ENCODE results near the gene EPS15. TPM values are rescaled to one million over a fixed set of nuclear protein-coding genes. Genes with fewer than 3 reads are reported as not detected.

EPS15 gene
- polyA plus RNA-seq, 1 donor (not counting 4 experiments of a cell fraction or from before 2014, with no cell fraction given): 33.2 TPM

DNA sequence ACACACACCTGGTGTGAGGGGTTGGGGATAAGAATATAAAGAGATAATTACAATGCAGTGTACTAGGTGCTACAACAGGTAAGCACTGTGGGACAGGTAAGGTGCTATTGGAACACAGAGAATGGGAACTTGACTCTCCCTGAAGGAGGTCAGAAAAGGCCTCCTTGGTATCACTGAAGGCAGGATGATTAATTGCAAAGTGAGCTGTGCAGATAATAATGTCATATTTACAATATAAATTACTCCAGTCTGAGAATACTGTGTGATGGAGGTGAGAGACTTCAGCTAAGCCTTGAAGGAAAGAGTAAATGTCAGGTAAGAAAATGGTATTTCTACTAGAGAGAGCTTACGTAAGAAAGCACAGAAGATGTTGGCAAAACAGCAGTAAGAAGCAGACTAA is 91.6 kb downstream of the EPS15 start:
- FAIRE-seq (no peak), DNase-seq (ENCODE audit: low read depth, low spot score) (no peak)
- Histone ChIP-seq H3K27ac (ENCODE audit: control insufficient read depth, insufficient read depth, low read length) (no peak overlapping the region), H3K79me2 (ENCODE audit: control insufficient read depth, insufficient read depth, low read length) (no peaks in the 10 kb centered on the region), H3K9me1 (ENCODE audit: control insufficient read depth, extremely low read depth, insufficient read depth, low read length) (no peaks in the 10 kb centered on the region), H3K9ac (ENCODE audit: control insufficient read depth, extremely low read depth, insufficient read depth, low read length) (no peak overlapping the region), H2AFZ (ENCODE audit: control insufficient read depth, low read length) (no peak overlapping the region), H3K4me3 (ENCODE audit: control insufficient read depth in 2 of 3, extremely low read depth in 1 of 3, insufficient read depth in 2 of 3, low read depth in 1 of 3, low read length in 3 of 3) (no peak overlapping the region), H3K9me3 (ENCODE audit: control insufficient read depth, low read depth, low read length) (no peaks in the 10 kb centered on the region), H3K4me1 (ENCODE audit: control insufficient read depth, extremely low read depth, insufficient read depth, low read length) (peaks cover 2% of the 10 kb centered on the region), H3K36me3 (ENCODE audit: control insufficient read depth in 2 of 2, extremely low read depth in 1 of 2, insufficient read depth in 2 of 2, low read length in 2 of 2) (peaks cover 5 to 14% of the 10 kb centered on the region in 2 experiments), H4K20me1 (ENCODE audit: control insufficient read depth, extremely low read depth, insufficient read depth, low read length) (no peaks in the 10 kb centered on the region), H3K27me3 (ENCODE audit: control insufficient read depth, extremely low read depth, insufficient read depth, low read length) (no peaks in the 10 kb centered on the region), H3K4me2 (ENCODE audit: control insufficient read depth, extremely low read depth, insufficient read depth, low read depth, low read length) (no peak overlapping the region)
- dilution Hi-C loops (cut with MboI; ENCODE audit: extremely low pct_ligation_motif_present, low sequenced_read_pairs): no loop called here
- no peak for TF ChIP-seq EZH2 (IDR thresholded peaks at IDR 0.05; ENCODE audit: low read length)
- TF ChIP-seq, protein P1, sequence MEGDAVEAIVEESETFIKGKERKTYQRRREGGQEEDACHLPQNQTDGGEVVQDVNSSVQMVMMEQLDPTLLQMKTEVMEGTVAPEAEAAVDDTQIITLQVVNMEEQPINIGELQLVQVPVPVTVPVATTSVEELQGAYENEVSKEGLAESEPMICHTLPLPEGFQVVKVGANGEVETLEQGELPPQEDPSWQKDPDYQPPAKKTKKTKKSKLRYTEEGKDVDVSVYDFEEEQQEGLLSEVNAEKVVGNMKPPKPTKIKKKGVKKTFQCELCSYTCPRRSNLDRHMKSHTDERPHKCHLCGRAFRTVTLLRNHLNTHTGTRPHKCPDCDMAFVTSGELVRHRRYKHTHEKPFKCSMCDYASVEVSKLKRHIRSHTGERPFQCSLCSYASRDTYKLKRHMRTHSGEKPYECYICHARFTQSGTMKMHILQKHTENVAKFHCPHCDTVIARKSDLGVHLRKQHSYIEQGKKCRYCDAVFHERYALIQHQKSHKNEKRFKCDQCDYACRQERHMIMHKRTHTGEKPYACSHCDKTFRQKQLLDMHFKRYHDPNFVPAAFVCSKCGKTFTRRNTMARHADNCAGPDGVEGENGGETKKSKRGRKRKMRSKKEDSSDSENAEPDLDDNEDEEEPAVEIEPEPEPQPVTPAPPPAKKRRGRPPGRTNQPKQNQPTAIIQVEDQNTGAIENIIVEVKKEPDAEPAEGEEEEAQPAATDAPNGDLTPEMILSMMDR (optimal IDR thresholded peaks at IDR 0.05 in 1 of 3, IDR thresholded peaks at IDR 0.05 in 1 of 3, conservative IDR thresholded peaks at IDR 0.05 in 1 of 3; ENCODE audit: extremely low read depth in 1 of 3, insufficient read depth in 2 of 3, low read length in 3 of 3): no peak

- H3K9me1 ChIP-seq (ENCODE audit: control insufficient read depth, extremely low read depth, insufficient read depth, low read length): no peaks in the 10 kb centered on the region
- H3K79me2 ChIP-seq (ENCODE audit: control insufficient read depth, insufficient read depth, low read length): no peaks in the 10 kb centered on the region
- FAIRE-seq (no peak), DNase-seq (ENCODE audit: low read depth, low spot score) (no peak)
- no peak overlapping the region for H3K4me3 ChIP-seq (ENCODE audit: control insufficient read depth in 2 of 3, extremely low read depth in 1 of 3, insufficient read depth in 2 of 3, low read depth in 1 of 3, low read length in 3 of 3)
- H3K36me3 ChIP-seq (ENCODE audit: control insufficient read depth in 2 of 2, extremely low read depth in 1 of 2, insufficient read depth in 2 of 2, low read length in 2 of 2): peaks cover 5 to 17% of the 10 kb centered on the region in 2 experiments
- H3K4me1 ChIP-seq (ENCODE audit: control insufficient read depth, extremely low read depth, insufficient read depth, low read length): peaks cover 2% of the 10 kb centered on the region
- no peaks in the 10 kb centered on the region for H3K27me3 ChIP-seq (ENCODE audit: control insufficient read depth, extremely low read depth, insufficient read depth, low read length)
- no peak overlapping the region for H3K27ac ChIP-seq (ENCODE audit: control insufficient read depth, insufficient read depth, low read length)
- dilution Hi-C loops (cut with MboI; ENCODE audit: extremely low pct_ligation_motif_present, low sequenced_read_pairs): no loop called here
- no peak overlapping the region for H2AFZ ChIP-seq (ENCODE audit: control insufficient read depth, low read length)
- H4K20me1 ChIP-seq (ENCODE audit: control insufficient read depth, extremely low read depth, insufficient read depth, low read length): no peaks in the 10 kb centered on the region
- H3K9ac ChIP-seq (ENCODE audit: control insufficient read depth, extremely low read depth, insufficient read depth, low read length): no peak overlapping the region
- H3K4me2 ChIP-seq (ENCODE audit: control insufficient read depth, extremely low read depth, insufficient read depth, low read depth, low read length): no peak overlapping the region
- no peaks in the 10 kb centered on the region for H3K9me3 ChIP-seq (ENCODE audit: control insufficient read depth, low read depth, low read length)
- TF ChIP-seq, protein P1 (optimal IDR thresholded peaks at IDR 0.05 in 1 of 3, IDR thresholded peaks at IDR 0.05 in 1 of 3, conservative IDR thresholded peaks at IDR 0.05 in 1 of 3; ENCODE audit: extremely low read depth in 1 of 3, insufficient read depth in 2 of 3, low read length in 3 of 3): no peak
- TF ChIP-seq EZH2 (IDR thresholded peaks at IDR 0.05; ENCODE audit: low read length): no peak
These were observed 93.1 kb downstream of the EPS15 start for GRCh38 chr1:51425955-51426354.

Data from keratinocyte (primary cell).